ENCODE measurements around the gene ERMARD.

- TF ChIP-seq CTCF (IDR thresholded peaks at IDR 0.05; ENCODE audit: insufficient read depth, low read length, poor library complexity, severe bottlenecking) (no peak), EZH2phosphoT487 (conservative IDR thresholded peaks at IDR 0.05; ENCODE audit: low read length) (no peak)
These were observed 31.5 kb downstream of the ERMARD start for GRCh38 chr6:169782966-169783365.
